Measurements from ENCODE around the gene MTCL1. TPM values are rescaled to one million over a fixed set of nuclear protein-coding genes. Genes with fewer than 3 reads are reported as not detected.

The MTCL1 gene
- total RNA-seq, 1 donor from 2014 or later = 59.3 TPM

- Histone ChIP-seq H3K79me2 (ENCODE audit: insufficient read depth, low read length) (peaks cover 23% of the 10 kb centered on the region), H3K27ac (ENCODE audit: low read depth, low read length) (no peak overlapping the region), H3K4me2 (ENCODE audit: low read length) (no peak overlapping the region), H3K4me3 (ENCODE audit: insufficient read depth, low read depth, low read length) (no peak overlapping the region), H3K4me1 (ENCODE audit: insufficient read depth, low read length) (no peaks in the 10 kb centered on the region), H4K20me1 (ENCODE audit: insufficient read depth, low read length) (peaks cover 5% of the 10 kb centered on the region), H3K36me3 (ENCODE audit: insufficient read depth, low read length) (peaks cover 9% of the 10 kb centered on the region), H2AFZ (ENCODE audit: low read depth, low read length) (no peak overlapping the region), H3K9me3 (ENCODE audit: insufficient read depth, low read depth, low read length) (no peaks in the 10 kb centered on the region), H3K9ac (ENCODE audit: low read length) (no peak overlapping the region), H3K27me3 (ENCODE audit: insufficient read depth, low read length) (no peaks in the 10 kb centered on the region)
- DNase-seq (ENCODE audit: low read depth) (no peak), FAIRE-seq (no peak)
- Mint-ChIP-seq H3K36me3 (ENCODE audit: low read depth, unreplicated experiment) (peaks cover 6% of the 10 kb centered on the region), H3K4me1 (ENCODE audit: low read depth, unreplicated experiment) (peaks cover 17% of the 10 kb centered on the region), H3K27ac (ENCODE audit: unreplicated experiment) (no peak overlapping the region), H3K4me3 (ENCODE audit: unreplicated experiment) (no peak overlapping the region), H3K9me3 (ENCODE audit: unreplicated experiment) (no peaks in the 10 kb centered on the region), H3K27me3 (ENCODE audit: low read depth, unreplicated experiment) (no peaks in the 10 kb centered on the region)
- TF ChIP-seq CTCF (IDR thresholded peaks at IDR 0.05; ENCODE audit: insufficient read depth, low read depth, low read length) = no peak
These were observed 70.9 kb downstream of the MTCL1 start for GRCh38 chr18:8776013-8776943.

GRCh38 chr18:8777846-8778245, 72.5 kb downstream of the MTCL1 start:
- Histone ChIP-seq H4K20me1 (ENCODE audit: insufficient read depth, low read length) (peaks cover 5% of the 10 kb centered on the region), H3K4me3 (ENCODE audit: insufficient read depth, low read depth, low read length) (no peak overlapping the region), H3K36me3 (ENCODE audit: insufficient read depth, low read length) (peaks cover 17% of the 10 kb centered on the region), H2AFZ (ENCODE audit: low read depth, low read length) (no peak overlapping the region), H3K27ac (ENCODE audit: low read depth, low read length) (no peak overlapping the region), H3K27me3 (ENCODE audit: insufficient read depth, low read length) (no peaks in the 10 kb centered on the region), H3K79me2 (ENCODE audit: insufficient read depth, low read length) (peaks cover 17% of the 10 kb centered on the region), H3K4me1 (ENCODE audit: insufficient read depth, low read length) (no peaks in the 10 kb centered on the region), H3K9me3 (ENCODE audit: insufficient read depth, low read depth, low read length) (no peaks in the 10 kb centered on the region), H3K9ac (ENCODE audit: low read length) (no peak overlapping the region), H3K4me2 (ENCODE audit: low read length) (no peak overlapping the region)
- peaks cover 17% of the 10 kb centered on the region for H3K4me1 Mint-ChIP-seq (ENCODE audit: low read depth, unreplicated experiment)
- H3K36me3 Mint-ChIP-seq (ENCODE audit: low read depth, unreplicated experiment) = peaks cover 9% of the 10 kb centered on the region
- H3K27me3 Mint-ChIP-seq (ENCODE audit: low read depth, unreplicated experiment) = no peaks in the 10 kb centered on the region
- no peak for FAIRE-seq
- no peak for TF ChIP-seq EZH2 (IDR thresholded peaks at IDR 0.05; ENCODE audit: insufficient read depth, low read length)
- TF ChIP-seq CTCF (IDR thresholded peaks at IDR 0.05; ENCODE audit: insufficient read depth, low read depth, low read length) = no peak
- no peaks in the 10 kb centered on the region for H3K9me3 Mint-ChIP-seq (ENCODE audit: unreplicated experiment)
- no peak for DNase-seq (ENCODE audit: low read depth)
- H3K27ac Mint-ChIP-seq (ENCODE audit: unreplicated experiment) = no peak overlapping the region
- H3K4me3 Mint-ChIP-seq (ENCODE audit: unreplicated experiment) = no peak overlapping the region

GRCh38 chr18:8778386-8778785, 73.0 kb downstream of the MTCL1 start:
- H3K9me3 ChIP-seq (ENCODE audit: insufficient read depth, low read depth, low read length) = no peaks in the 10 kb centered on the region
- peaks cover 17% of the 10 kb centered on the region for H3K79me2 ChIP-seq (ENCODE audit: insufficient read depth, low read length)
- peaks cover 17% of the 10 kb centered on the region for H3K36me3 ChIP-seq (ENCODE audit: insufficient read depth, low read length)
- Mint-ChIP-seq H3K4me3 (ENCODE audit: unreplicated experiment) (no peak overlapping the region), H3K27ac (ENCODE audit: unreplicated experiment) (no peak overlapping the region), H3K4me1 (ENCODE audit: low read depth, unreplicated experiment) (peaks cover 17% of the 10 kb centered on the region), H3K27me3 (ENCODE audit: low read depth, unreplicated experiment) (no peaks in the 10 kb centered on the region), H3K36me3 (ENCODE audit: low read depth, unreplicated experiment) (peaks cover 9% of the 10 kb centered on the region), H3K9me3 (ENCODE audit: unreplicated experiment) (no peaks in the 10 kb centered on the region)
- no peaks in the 10 kb centered on the region for H3K4me1 ChIP-seq (ENCODE audit: insufficient read depth, low read length)
- H3K4me2 ChIP-seq (ENCODE audit: low read length) = no peak overlapping the region
- DNase-seq (ENCODE audit: low read depth) (no peak), FAIRE-seq (no peak)
- H4K20me1 ChIP-seq (ENCODE audit: insufficient read depth, low read length) = peaks cover 5% of the 10 kb centered on the region
- no peak overlapping the region for H3K4me3 ChIP-seq (ENCODE audit: insufficient read depth, low read depth, low read length)
- no peak overlapping the region for H3K27ac ChIP-seq (ENCODE audit: low read depth, low read length)
- no peak overlapping the region for H2AFZ ChIP-seq (ENCODE audit: low read depth, low read length)
- no peaks in the 10 kb centered on the region for H3K27me3 ChIP-seq (ENCODE audit: insufficient read depth, low read length)
- TF ChIP-seq EZH2 (IDR thresholded peaks at IDR 0.05; ENCODE audit: insufficient read depth, low read length) (no peak), CTCF (IDR thresholded peaks at IDR 0.05; ENCODE audit: insufficient read depth, low read depth, low read length) (no peak)
- no peak overlapping the region for H3K9ac ChIP-seq (ENCODE audit: low read length)
